Endothelial cell of hepatic sinusoid (primary cell): ENCODE measurements around the gene ACTN2.

Experiments
- in situ Hi-C: cut with HindIII; loops from 2 replicates; pipeline ENCODE4 v1.10.0; 2017; ENCODE audit warnings: low sequenced_read_pairs

Gene ACTN2

DNA sequence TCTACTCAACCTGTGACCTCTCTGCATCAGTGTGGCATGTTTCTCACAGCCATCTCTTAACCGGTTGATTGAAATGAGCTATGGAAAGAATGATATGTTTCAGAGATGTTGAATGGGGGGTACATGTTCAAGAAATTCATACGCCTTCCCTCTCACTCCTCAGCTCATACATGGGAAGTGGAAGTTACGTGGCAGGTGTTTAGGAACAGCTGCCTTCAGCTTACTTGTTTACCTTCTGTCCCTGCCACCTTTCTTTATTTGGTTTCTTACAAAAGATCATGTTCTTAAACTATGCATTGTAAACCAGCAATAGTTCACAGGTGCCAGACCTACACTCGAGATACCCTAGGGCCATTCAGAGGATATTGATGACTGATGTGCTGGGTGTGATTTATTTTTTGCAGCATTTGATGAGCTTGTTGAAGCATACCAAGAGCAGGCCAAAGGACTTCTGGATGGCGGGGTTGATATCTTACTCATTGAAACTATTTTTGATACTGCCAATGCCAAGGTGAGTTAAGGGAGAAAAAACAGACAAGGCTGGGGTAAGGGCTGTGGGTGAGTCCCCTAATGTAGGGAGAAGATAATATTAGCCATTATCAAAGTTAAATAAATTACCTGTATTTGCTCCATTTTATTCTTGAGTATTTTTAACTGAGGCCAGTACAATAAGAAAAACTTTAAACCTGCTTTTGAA, 126.2 kb downstream of the ACTN2 start:
- in situ Hi-C loops = loop anchor here (5.0 kb wide), 2 partner anchors 45 to 80 kb away; no protein-coding TSS in a partner anchor
